Neuronal stem cell (in vitro differentiated cells): ENCODE data around the gene IRAK2.

Experiments
- DNase-seq: peaks from one replicate; pipeline ENCODE4 v3.0.0-alpha.2; 2013; ENCODE audit warnings: low spot score
- H2AFZ ChIP-seq: one replicate; pipeline ENCODE4 v1.6.1; 2013; ENCODE audit warnings: mild to moderate bottlenecking, low read length, inconsistent platforms
- H2AK5ac ChIP-seq: 2 replicates; pipeline ENCODE4 v1.6.1; 2013; ENCODE audit warnings: low read depth, mild to moderate bottlenecking, inconsistent platforms, low read length, moderate library complexity, mixed read lengths
- H2BK120ac ChIP-seq: 2 replicates; pipeline ENCODE4 v1.6.1; 2013; ENCODE audit warnings: low read depth, mild to moderate bottlenecking, inconsistent platforms, low read length, moderate library complexity, mixed read lengths
- H2BK12ac ChIP-seq: one replicate; pipeline ENCODE4 v1.6.1; 2013; ENCODE audit warnings: low read length, inconsistent platforms
- H2BK15ac ChIP-seq: 2 replicates; pipeline ENCODE4 v1.6.1; 2013; ENCODE audit warnings: mild to moderate bottlenecking, low read length, inconsistent platforms, mixed read lengths
- H2BK5ac ChIP-seq: one replicate; pipeline ENCODE4 v1.6.1; 2013; ENCODE audit warnings: inconsistent platforms, mild to moderate bottlenecking, low read length, moderate library complexity
- H3K14ac ChIP-seq: one replicate; pipeline ENCODE4 v1.6.1; 2013; ENCODE audit warnings: low read length, inconsistent platforms
- H3K18ac ChIP-seq: 2 replicates; pipeline ENCODE4 v1.6.1; 2013; ENCODE audit warnings: low read length, inconsistent platforms
- H3K23ac ChIP-seq: 2 replicates; pipeline ENCODE4 v1.6.1; 2013; ENCODE audit warnings: low read depth, mild to moderate bottlenecking, mixed read lengths, low read length, inconsistent platforms; ENCODE audit not compliant: poor library complexity
- H3K27ac ChIP-seq: replicated peaks from 3 replicates; pipeline ENCODE4 v1.5.1; 2013; ENCODE audit warnings: low read length, inconsistent platforms
- H3K27me3 ChIP-seq, 3 experiments: 2 replicates each; pipeline ENCODE4 v1.6.1; 2013; ENCODE audit warnings: low read length in 3 of 3, mild to moderate bottlenecking in 2 of 3, inconsistent platforms in 1 of 3, low read depth in 1 of 3, mixed read lengths in 1 of 3, moderate library complexity in 1 of 3; ENCODE audit not compliant: control insufficient read depth in 3 of 3, insufficient read depth in 3 of 3
- H3K36me3 ChIP-seq, 2 donors: replicated peaks in 1 of 2; 2 replicates each; pipeline ENCODE4 v1.6.1; 2013; ENCODE audit warnings: low read length in 2 of 2; ENCODE audit not compliant: control insufficient read depth in 2 of 2, insufficient read depth in 2 of 2
- H3K4ac ChIP-seq: 2 replicates; pipeline ENCODE4 v1.6.1; 2013; ENCODE audit warnings: inconsistent platforms, mild to moderate bottlenecking, low read length, moderate library complexity
- H3K4me1 ChIP-seq, 2 donors: 1 replicate in 1 of 2; 2 replicates in 1 of 2; pipeline ENCODE4 v1.6.1; 2013; ENCODE audit warnings: low read length in 2 of 2, low read depth in 1 of 2; ENCODE audit not compliant: control insufficient read depth in 2 of 2, insufficient read depth in 1 of 2
- H3K4me2 ChIP-seq: one replicate; pipeline ENCODE4 v1.6.1; 2013; ENCODE audit warnings: mild to moderate bottlenecking, low read length, inconsistent platforms; ENCODE audit not compliant: insufficient read depth, poor library complexity, severe bottlenecking
- H3K4me3 ChIP-seq, 2 donors: 2 replicates each; pipeline ENCODE4 v1.5.1; 2013; ENCODE audit warnings: low read length in 2 of 2, mild to moderate bottlenecking in 2 of 2, inconsistent platforms in 1 of 2, moderate library complexity in 1 of 2
- H3K79me1 ChIP-seq: one replicate; pipeline ENCODE4 v1.6.1; 2013; ENCODE audit warnings: low read depth, mild to moderate bottlenecking, inconsistent platforms, low read length, moderate library complexity
- H3K9ac ChIP-seq: one replicate; pipeline ENCODE4 v1.6.1; 2013; ENCODE audit warnings: mild to moderate bottlenecking, low read depth, low read length, inconsistent platforms; ENCODE audit not compliant: poor library complexity
- H3K9me3 ChIP-seq, 2 donors: replicated peaks in 1 of 2; 2 replicates each; pipeline versions ENCODE3 to v1.6.1; 2013; ENCODE audit warnings: low read length in 2 of 2, mild to moderate bottlenecking in 2 of 2, inconsistent platforms in 1 of 2, low read depth in 1 of 2, mixed read lengths in 1 of 2, moderate library complexity in 1 of 2; ENCODE audit not compliant: control insufficient read depth in 2 of 2, insufficient read depth in 1 of 2
- H4K8ac ChIP-seq: one replicate; pipeline ENCODE4 v1.6.1; 2013; ENCODE audit warnings: low read depth, mild to moderate bottlenecking, inconsistent platforms, low read length, moderate library complexity
- H4K91ac ChIP-seq: one replicate; pipeline ENCODE4 v1.6.1; 2013; ENCODE audit warnings: low read length, low read depth, mild to moderate bottlenecking, inconsistent platforms; ENCODE audit not compliant: poor library complexity
- WGBS, 2 donors: extraction: QIAGEN DNeasy Blood & Tissue Kit; methylation state at CpG; one replicate each; pipeline ENCODE4 v1.1.7; 2013; ENCODE audit warnings: missing lambda C conversion rate in 2 of 2, mixed read lengths in 1 of 2; ENCODE audit not compliant: insufficient read length in 2 of 2, insufficient replicate concordance in 1 of 2; ENCODE audit errors: extremely low coverage in 2 of 2; 5-methylcytosine and 5-hydroxymethylcytosine counted together

The IRAK2 gene

GRCh38 chr3:10154335-10155122 is 10.2 kb upstream of the IRAK2 start:
- Histone ChIP-seq H3K4ac (no peak overlapping the region), H2BK15ac (no peak overlapping the region), H3K9me3 (no peaks in the 10 kb centered on the region), H3K4me2 (no peak overlapping the region), H3K14ac (no peak overlapping the region), H2BK5ac (no peak overlapping the region), H4K8ac (no peak overlapping the region), H3K4me3 (no peak overlapping the region), H3K4me1 (no peaks in the 10 kb centered on the region), H3K27ac (no peak overlapping the region), H3K79me1 (no peaks in the 10 kb centered on the region), H3K18ac (no peak overlapping the region), H3K36me3 (peaks cover 6 to 53% of the 10 kb centered on the region in 2 donors), H3K9ac (no peak overlapping the region), H2BK12ac (no peak overlapping the region), H2AFZ (no peak overlapping the region), H2AK5ac (no peak overlapping the region), H4K91ac (no peak overlapping the region), H3K27me3 (no peaks in the 10 kb centered on the region), H2BK120ac (no peak overlapping the region), H3K23ac (no peak overlapping the region)
- DNase-seq: no peak
- no CpG with 5 or more reads among the region's 14 CpGs for WGBS, 2 donors

GRCh38 chr3:10155123-10155472 is 9.6 kb upstream of the IRAK2 start:
- Histone ChIP-seq H3K4me3 (no peak overlapping the region), H3K4me1 (no peaks in the 10 kb centered on the region), H3K9me3 (no peaks in the 10 kb centered on the region), H3K14ac (no peak overlapping the region), H3K4me2 (no peak overlapping the region), H2AK5ac (no peak overlapping the region), H3K27me3 (no peaks in the 10 kb centered on the region), H3K79me1 (no peaks in the 10 kb centered on the region), H2BK120ac (no peak overlapping the region), H3K36me3 (peaks cover 2 to 47% of the 10 kb centered on the region in 2 donors), H2BK15ac (no peak overlapping the region), H2BK12ac (no peak overlapping the region), H4K8ac (no peak overlapping the region), H3K4ac (no peak overlapping the region), H3K18ac (no peak overlapping the region), H3K9ac (no peak overlapping the region), H2AFZ (no peak overlapping the region), H2BK5ac (no peak overlapping the region), H3K23ac (no peak overlapping the region), H3K27ac (no peak overlapping the region), H4K91ac (no peak overlapping the region)
- whole genome bisulfite sequencing, 2 donors: no CpG with 5 or more reads among the region's 4 CpGs
- no peak for DNase-seq

- Histone ChIP-seq H2BK5ac (no peak overlapping the region), H3K79me1 (no peaks in the 10 kb centered on the region)
Measured at GRCh38 chr3:10155658-10156057, 9.1 kb upstream of the IRAK2 start.

GRCh38 chr3:10157031-10157430 is 7.7 kb upstream of the IRAK2 start:
- H3K79me1 ChIP-seq: no peaks in the 10 kb centered on the region

More at GRCh38 chr3:10155658-10156057, 9.1 kb upstream of the IRAK2 start:
- H3K18ac ChIP-seq: no peak overlapping the region
- no peak overlapping the region for H4K8ac ChIP-seq
- no peak overlapping the region for H2BK120ac ChIP-seq
- WGBS, 2 donors: no CpG with 5 or more reads among the region's 4 CpGs
- H2BK12ac ChIP-seq: no peak overlapping the region
- H3K9me3 ChIP-seq: no peaks in the 10 kb centered on the region
- no peak overlapping the region for H3K4ac ChIP-seq
- H3K9ac ChIP-seq: no peak overlapping the region
- no peak overlapping the region for H3K4me2 ChIP-seq
- no peak overlapping the region for H2BK15ac ChIP-seq
- H3K4me3 ChIP-seq: no peak overlapping the region
- H2AK5ac ChIP-seq: no peak overlapping the region
- H3K4me1 ChIP-seq: no peaks in the 10 kb centered on the region
- no peak overlapping the region for H2AFZ ChIP-seq
- no peak overlapping the region for H3K27ac ChIP-seq
- H3K14ac ChIP-seq: no peak overlapping the region
- peaks cover 0 to 42% of the 10 kb centered on the region in 2 donors for H3K36me3 ChIP-seq
- H3K27me3 ChIP-seq: no peaks in the 10 kb centered on the region
- H3K23ac ChIP-seq: no peak overlapping the region
- no peak overlapping the region for H4K91ac ChIP-seq
- no peak for DNase-seq

More at GRCh38 chr3:10157031-10157430, 7.7 kb upstream of the IRAK2 start:
- Histone ChIP-seq H2BK12ac (no peak overlapping the region), H3K4me3 (no peak overlapping the region), H3K18ac (no peak overlapping the region), H3K9me3 (no peaks in the 10 kb centered on the region), H4K8ac (no peak overlapping the region), H3K14ac (no peak overlapping the region), H3K27me3 (no peaks in the 10 kb centered on the region), H3K23ac (no peak overlapping the region), H3K4ac (no peak overlapping the region), H3K4me1 (no peaks in the 10 kb centered on the region), H3K4me2 (no peak overlapping the region), H2BK120ac (no peak overlapping the region), H2AFZ (no peak overlapping the region), H3K27ac (no peak overlapping the region), H2BK5ac (no peak overlapping the region), H3K36me3 (peaks cover 0 to 29% of the 10 kb centered on the region in 2 donors), H2BK15ac (no peak overlapping the region), H3K9ac (no peak overlapping the region), H2AK5ac (no peak overlapping the region), H4K91ac (no peak overlapping the region)
- WGBS, 2 donors: no CpG with 5 or more reads among the region's 4 CpGs
- no peak for DNase-seq
